ENCODE results near the gene JAKMIP1. TPM values are rescaled to one million over a fixed set of nuclear protein-coding genes. Genes with fewer than 3 reads are reported as not detected.

The JAKMIP1 gene
- total RNA-seq, 1 experiment from 2014 or later: not detected

- ChIA-PET POLR2A (no interaction called here), CTCF (interaction anchor here (0.6 to 1.6 kb wide), 7 partner anchors 33 to 1701 kb away, joined by 3 to 4 read pairs (median 3); no protein-coding TSS in a partner anchor)
- H3K27ac Mint-ChIP-seq (ENCODE audit: low read depth, unreplicated experiment): no peak overlapping the region
- no peak overlapping the region for H3K4me3 Mint-ChIP-seq (ENCODE audit: unreplicated experiment)
- no TSS peak for BruUV-seq (replicated peaks)
- H3K27me3 Mint-ChIP-seq (ENCODE audit: insufficient read depth, unreplicated experiment): no peaks in the 10 kb centered on the region
- no peak for DNase-seq (ENCODE audit: unreplicated experiment)
- no peak for TF ChIP-seq CTCF (IDR thresholded peaks at IDR 0.05; ENCODE audit: unreplicated experiment)
- intact Hi-C loops (cut with micrococcal nuclease): no loop called here
- peaks cover 18% of the 10 kb centered on the region for H3K9me3 Mint-ChIP-seq (ENCODE audit: unreplicated experiment)
- no peaks in the 10 kb centered on the region for H3K4me1 Mint-ChIP-seq (ENCODE audit: insufficient read depth, unreplicated experiment)
- H3K36me3 Mint-ChIP-seq (ENCODE audit: insufficient read depth, unreplicated experiment): no peaks in the 10 kb centered on the region
Measured at GRCh38 chr4:6114601-6115000, 85.7 kb downstream of the JAKMIP1 start.

- H3K27me3 Mint-ChIP-seq (ENCODE audit: insufficient read depth, unreplicated experiment): no peaks in the 10 kb centered on the region
- intact Hi-C loops (cut with micrococcal nuclease): no loop called here
Measured at GRCh38 chr4:6114181-6114580, 86.2 kb downstream of the JAKMIP1 start.

GRCh38 chr4:6113641-6114040 lies 86.7 kb downstream of the JAKMIP1 start:
- H3K27me3 Mint-ChIP-seq (ENCODE audit: insufficient read depth, unreplicated experiment): no peaks in the 10 kb centered on the region
- BruUV-seq (replicated peaks): no TSS peak
- intact Hi-C loops (cut with micrococcal nuclease): no loop called here
- H3K36me3 Mint-ChIP-seq (ENCODE audit: insufficient read depth, unreplicated experiment): no peaks in the 10 kb centered on the region
- TF ChIP-seq CTCF (IDR thresholded peaks at IDR 0.05; ENCODE audit: unreplicated experiment): no peak
- CTCF ChIA-PET: interaction anchor here (0.6 to 1.6 kb wide), 5 partner anchors 34 to 214 kb away, joined by 3 to 4 read pairs (median 3); no protein-coding TSS in a partner anchor
- H3K4me1 Mint-ChIP-seq (ENCODE audit: insufficient read depth, unreplicated experiment): no peaks in the 10 kb centered on the region
- H3K4me3 Mint-ChIP-seq (ENCODE audit: unreplicated experiment): no peak overlapping the region
- H3K27ac Mint-ChIP-seq (ENCODE audit: low read depth, unreplicated experiment): no peak overlapping the region
- DNase-seq (ENCODE audit: unreplicated experiment): no peak
- POLR2A ChIA-PET: no interaction called here
- peaks cover 12% of the 10 kb centered on the region for H3K9me3 Mint-ChIP-seq (ENCODE audit: unreplicated experiment)

More at GRCh38 chr4:6114181-6114580, 86.2 kb downstream of the JAKMIP1 start:
- H3K4me3 Mint-ChIP-seq (ENCODE audit: unreplicated experiment): no peak overlapping the region
- no peaks in the 10 kb centered on the region for H3K4me1 Mint-ChIP-seq (ENCODE audit: insufficient read depth, unreplicated experiment)
- no TSS peak for BruUV-seq (replicated peaks)
- H3K9me3 Mint-ChIP-seq (ENCODE audit: unreplicated experiment): peaks cover 16% of the 10 kb centered on the region
- no peak for DNase-seq (ENCODE audit: unreplicated experiment)
- ChIA-PET CTCF (interaction anchor here (0.6 to 1.6 kb wide), 6 partner anchors 33 to 1047 kb away, joined by 3 to 4 read pairs (median 3); no protein-coding TSS in a partner anchor), POLR2A (no interaction called here)
- no peaks in the 10 kb centered on the region for H3K36me3 Mint-ChIP-seq (ENCODE audit: insufficient read depth, unreplicated experiment)
- TF ChIP-seq CTCF (IDR thresholded peaks at IDR 0.05; ENCODE audit: unreplicated experiment): no peak
- no peak overlapping the region for H3K27ac Mint-ChIP-seq (ENCODE audit: low read depth, unreplicated experiment)

GRCh38 chr4:6112606-6113290 lies 87.6 kb downstream of the JAKMIP1 start:
- Mint-ChIP-seq H3K27me3 (ENCODE audit: insufficient read depth, unreplicated experiment) (no peaks in the 10 kb centered on the region), H3K27ac (ENCODE audit: low read depth, unreplicated experiment) (no peak overlapping the region), H3K4me1 (ENCODE audit: insufficient read depth, unreplicated experiment) (no peaks in the 10 kb centered on the region), H3K4me3 (ENCODE audit: unreplicated experiment) (no peak overlapping the region), H3K36me3 (ENCODE audit: insufficient read depth, unreplicated experiment) (no peaks in the 10 kb centered on the region), H3K9me3 (ENCODE audit: unreplicated experiment) (peaks cover 16% of the 10 kb centered on the region)
- CTCF ChIA-PET: interaction anchor here (0.7 to 1.6 kb wide), 3 partner anchors 115 to 215 kb away, joined by 3 to 4 read pairs (median 3); no protein-coding TSS in a partner anchor
- TF ChIP-seq CTCF (IDR thresholded peaks at IDR 0.05; ENCODE audit: unreplicated experiment): no peak
- DNase-seq (ENCODE audit: unreplicated experiment): no peak
- BruUV-seq (replicated peaks): no TSS peak
- intact Hi-C loops (cut with micrococcal nuclease): no loop called here
- POLR2A ChIA-PET: no interaction called here
